PFSK-1 (cell line): ENCODE results near the gene MPEG1.

Experiments
- FOXP2 ChIP-seq: optimal IDR thresholded peaks from 2 replicates; pipeline ENCODE3; 2011; ENCODE audit warnings: borderline replicate concordance, control low read depth, inconsistent platforms; ENCODE audit not compliant: insufficient read depth; ENCODE audit errors: extremely low read length, extremely low read depth
- POLR2AphosphoS5 ChIP-seq: IDR thresholded peaks from 2 replicates; pipeline ENCODE4 v1.6.1; 2012; ENCODE audit warnings: low read depth, mild to moderate bottlenecking, control low read depth, low read length, moderate library complexity
- SIN3A ChIP-seq: IDR thresholded peaks from 2 replicates; pipeline ENCODE4 v1.6.1; 2012; ENCODE audit warnings: mild to moderate bottlenecking, low read length, moderate library complexity, borderline replicate concordance; ENCODE audit not compliant: insufficient read depth
- TAF1 ChIP-seq: IDR thresholded peaks from 2 replicates; pipeline ENCODE4 v1.6.1; 2012; ENCODE audit warnings: low read length, control low read depth, borderline replicate concordance; ENCODE audit not compliant: insufficient read depth
- TF ChIP-seq, protein P1 (sequence below), 2 experiments: IDR thresholded peaks; 2 replicates each; pipeline versions ENCODE4 v1.6.1 to v1.8.0; 2011 to 2012; ENCODE audit warnings: low read depth in 2 of 2, low read length in 2 of 2, control low read depth in 1 of 2, inconsistent platforms in 1 of 2, mild to moderate bottlenecking in 1 of 2, moderate library complexity in 1 of 2; ENCODE audit not compliant: insufficient read depth in 1 of 2

Gene MPEG1

DNA sequence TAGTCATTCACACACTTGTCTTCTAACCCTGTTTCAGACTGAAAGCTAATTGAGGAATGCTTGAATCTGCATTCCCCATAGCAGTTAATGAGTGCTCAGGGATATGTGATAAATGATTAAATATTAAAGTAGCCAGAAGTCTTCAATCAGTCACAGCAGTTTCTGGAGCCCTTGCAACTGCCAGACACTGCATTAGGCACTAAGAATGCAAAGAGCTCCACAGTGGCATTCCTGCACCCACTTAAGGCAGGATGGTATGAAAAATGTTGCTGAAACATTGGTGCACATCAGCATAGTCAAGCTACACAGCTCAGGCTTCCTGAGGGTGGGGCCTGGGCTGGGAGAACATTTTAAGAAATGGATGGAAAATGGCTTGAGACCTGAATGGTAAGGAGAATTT is 34.3 kb downstream of the MPEG1 start:
- TF ChIP-seq FOXP2 (no peak), POLR2AphosphoS5 (no peak), SIN3A (no peak), TAF1 (no peak)
- TF ChIP-seq, protein P1, sequence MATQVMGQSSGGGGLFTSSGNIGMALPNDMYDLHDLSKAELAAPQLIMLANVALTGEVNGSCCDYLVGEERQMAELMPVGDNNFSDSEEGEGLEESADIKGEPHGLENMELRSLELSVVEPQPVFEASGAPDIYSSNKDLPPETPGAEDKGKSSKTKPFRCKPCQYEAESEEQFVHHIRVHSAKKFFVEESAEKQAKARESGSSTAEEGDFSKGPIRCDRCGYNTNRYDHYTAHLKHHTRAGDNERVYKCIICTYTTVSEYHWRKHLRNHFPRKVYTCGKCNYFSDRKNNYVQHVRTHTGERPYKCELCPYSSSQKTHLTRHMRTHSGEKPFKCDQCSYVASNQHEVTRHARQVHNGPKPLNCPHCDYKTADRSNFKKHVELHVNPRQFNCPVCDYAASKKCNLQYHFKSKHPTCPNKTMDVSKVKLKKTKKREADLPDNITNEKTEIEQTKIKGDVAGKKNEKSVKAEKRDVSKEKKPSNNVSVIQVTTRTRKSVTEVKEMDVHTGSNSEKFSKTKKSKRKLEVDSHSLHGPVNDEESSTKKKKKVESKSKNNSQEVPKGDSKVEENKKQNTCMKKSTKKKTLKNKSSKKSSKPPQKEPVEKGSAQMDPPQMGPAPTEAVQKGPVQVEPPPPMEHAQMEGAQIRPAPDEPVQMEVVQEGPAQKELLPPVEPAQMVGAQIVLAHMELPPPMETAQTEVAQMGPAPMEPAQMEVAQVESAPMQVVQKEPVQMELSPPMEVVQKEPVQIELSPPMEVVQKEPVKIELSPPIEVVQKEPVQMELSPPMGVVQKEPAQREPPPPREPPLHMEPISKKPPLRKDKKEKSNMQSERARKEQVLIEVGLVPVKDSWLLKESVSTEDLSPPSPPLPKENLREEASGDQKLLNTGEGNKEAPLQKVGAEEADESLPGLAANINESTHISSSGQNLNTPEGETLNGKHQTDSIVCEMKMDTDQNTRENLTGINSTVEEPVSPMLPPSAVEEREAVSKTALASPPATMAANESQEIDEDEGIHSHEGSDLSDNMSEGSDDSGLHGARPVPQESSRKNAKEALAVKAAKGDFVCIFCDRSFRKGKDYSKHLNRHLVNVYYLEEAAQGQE (IDR thresholded peaks at IDR 0.05; ENCODE audit: insufficient read depth in 1 of 2, low read depth in 2 of 2, low read length in 2 of 2): no peak

DNA sequence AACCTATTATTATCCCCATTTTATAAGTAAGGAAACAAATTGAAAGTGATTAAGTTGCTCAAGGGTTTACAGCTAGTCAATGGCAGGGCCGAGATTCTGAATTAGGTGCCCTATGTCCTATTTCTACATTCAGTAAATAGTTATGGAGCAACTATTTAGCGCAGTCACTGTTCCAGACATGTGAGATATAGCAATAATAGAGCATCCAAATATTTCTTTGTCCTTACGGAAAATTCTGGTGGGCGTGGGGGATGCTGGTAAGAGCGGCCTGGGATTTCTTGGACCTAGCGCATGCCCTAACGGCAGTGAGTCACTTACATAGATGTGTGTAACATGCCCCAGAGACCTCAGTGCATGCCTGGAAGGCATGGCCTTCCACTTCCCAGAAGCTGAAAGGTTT is 36.4 kb downstream of the MPEG1 start:
- no peak for TF ChIP-seq TAF1
- no peak for TF ChIP-seq SIN3A
- TF ChIP-seq POLR2AphosphoS5: no peak
- TF ChIP-seq, protein P1 (IDR thresholded peaks at IDR 0.05; ENCODE audit: insufficient read depth in 1 of 2, low read depth in 2 of 2, low read length in 2 of 2): no peak
- no peak for TF ChIP-seq FOXP2

DNA sequence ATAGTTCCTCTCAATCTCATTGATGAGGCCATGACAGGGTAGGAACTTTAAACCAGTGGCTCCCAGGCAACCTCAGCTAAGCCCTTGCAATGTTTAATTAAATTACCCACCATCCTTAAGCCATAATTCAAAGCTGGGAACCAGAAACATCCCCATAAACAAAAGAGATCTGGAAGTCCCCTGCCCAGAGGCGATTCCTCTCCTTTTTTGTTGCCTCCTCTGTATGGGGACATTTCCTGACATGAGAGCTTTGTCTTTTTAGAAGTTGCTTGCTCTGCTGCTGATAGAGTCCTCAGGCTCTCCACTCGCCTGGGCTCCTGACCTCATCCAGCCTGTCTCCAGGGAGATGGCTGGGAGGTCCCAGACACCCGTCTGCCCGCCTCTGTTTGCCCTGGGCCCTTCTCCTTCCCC is 37.6 kb downstream of the MPEG1 start:
- TF ChIP-seq, protein P1 (IDR thresholded peaks at IDR 0.05; ENCODE audit: insufficient read depth in 1 of 2, low read depth in 2 of 2, low read length in 2 of 2): no peak
- TF ChIP-seq POLR2AphosphoS5 (no peak), FOXP2 (no peak), SIN3A (no peak), TAF1 (no peak)

DNA sequence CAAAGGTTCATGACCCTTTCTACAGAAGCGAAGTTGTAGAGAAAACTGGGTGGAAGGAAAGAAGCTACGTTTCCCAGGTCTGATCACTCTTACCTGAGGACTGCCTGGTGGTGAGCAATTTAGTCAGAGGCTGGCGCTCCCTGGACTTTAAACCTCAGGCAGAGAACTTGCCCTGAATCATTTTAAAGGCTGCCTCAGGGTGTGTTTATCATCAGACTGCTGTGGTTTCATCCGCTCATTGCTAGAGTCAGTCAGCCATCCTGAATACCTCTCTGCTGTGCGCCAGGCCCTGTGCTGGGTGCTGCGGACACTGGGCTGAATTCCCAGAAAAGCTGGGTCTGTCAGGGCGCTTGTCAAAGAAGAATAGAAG is 38.1 kb downstream of the MPEG1 start:
- TF ChIP-seq POLR2AphosphoS5: no peak
- no peak for TF ChIP-seq SIN3A
- no peak for TF ChIP-seq FOXP2
- TF ChIP-seq TAF1: no peak
- TF ChIP-seq, protein P1 (IDR thresholded peaks at IDR 0.05; ENCODE audit: insufficient read depth in 1 of 2, low read depth in 2 of 2, low read length in 2 of 2): no peak

DNA sequence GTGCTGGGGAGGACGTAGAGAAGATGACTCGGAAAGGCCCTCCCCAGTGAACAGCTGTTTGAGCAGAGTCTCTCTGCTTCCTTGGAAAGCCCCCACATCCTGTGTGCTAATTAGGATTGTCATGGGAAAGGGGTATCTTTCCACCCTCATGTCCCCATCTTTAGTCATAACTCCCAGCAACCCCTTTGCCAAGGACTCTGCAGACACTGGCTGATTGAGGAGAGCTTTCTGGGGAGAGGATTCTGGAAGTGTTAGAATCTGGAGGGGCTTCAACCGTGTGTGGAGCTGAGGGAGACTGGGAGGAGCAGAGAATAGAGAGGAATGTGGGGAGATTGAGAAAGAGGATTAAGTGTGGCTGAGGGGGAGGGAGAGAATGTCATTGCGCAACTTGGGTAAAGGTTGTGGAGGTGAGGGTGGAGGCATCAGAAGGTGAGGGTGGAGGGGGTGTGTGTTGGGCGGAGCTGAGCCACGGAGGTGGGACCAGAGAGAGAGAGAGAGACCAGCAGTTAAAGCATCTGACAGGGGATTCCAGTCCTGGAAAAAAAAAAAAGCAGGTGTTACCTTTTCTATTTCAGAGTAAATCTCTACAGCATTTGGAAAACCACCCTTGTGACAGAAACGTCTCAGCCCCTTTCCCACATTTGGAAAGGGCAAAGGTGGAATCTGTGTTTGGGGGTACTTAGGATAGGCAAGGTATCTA is 38.6 kb downstream of the MPEG1 start:
- TF ChIP-seq POLR2AphosphoS5: no peak
- TF ChIP-seq FOXP2: no peak
- TF ChIP-seq SIN3A: no peak
